Kidney epithelial cell (primary cell): ENCODE data around the gene MOV10L1. TPM values are rescaled to one million over a fixed set of nuclear protein-coding genes. Genes with fewer than 3 reads are reported as not detected.

Experiments
- DNase-seq: peaks from one replicate; pipeline ENCODE4 v3.0.0-alpha.2; 2010; ENCODE audit warnings: low read depth
- H3K27me3 ChIP-seq: 2 replicates; pipeline ENCODE4 v1.6.0; 2011; ENCODE audit warnings: low read length; ENCODE audit not compliant: control insufficient read depth, insufficient read depth
- H3K36me3 ChIP-seq: 2 replicates; pipeline ENCODE4 v1.5.1; 2011; ENCODE audit warnings: low read length; ENCODE audit not compliant: control insufficient read depth, insufficient read depth
- H3K4me3 ChIP-seq: 2 replicates; pipeline ENCODE4 v1.5.1; 2011; ENCODE audit warnings: low read depth, mild to moderate bottlenecking, control low read depth, low read length
- total RNA-seq: library from RNA; depleted of rRNA; stranded (reverse); fragments of >200 nt; gene quantifications from 2 replicates; pipeline ENCODE4 v1.2.3, GENCODE V29; 2015
- TF ChIP-seq, protein P1 (sequence below): IDR thresholded peaks from 2 replicates; pipeline ENCODE4 v1.5.1; 2011; ENCODE audit warnings: mild to moderate bottlenecking, moderate library complexity, low read length, control low read depth, inconsistent platforms; ENCODE audit not compliant: insufficient read depth, poor library complexity, severe bottlenecking

MOV10L1 gene
- total RNA-seq, 1 donor from 2014 or later = 1.7 TPM

DNA sequence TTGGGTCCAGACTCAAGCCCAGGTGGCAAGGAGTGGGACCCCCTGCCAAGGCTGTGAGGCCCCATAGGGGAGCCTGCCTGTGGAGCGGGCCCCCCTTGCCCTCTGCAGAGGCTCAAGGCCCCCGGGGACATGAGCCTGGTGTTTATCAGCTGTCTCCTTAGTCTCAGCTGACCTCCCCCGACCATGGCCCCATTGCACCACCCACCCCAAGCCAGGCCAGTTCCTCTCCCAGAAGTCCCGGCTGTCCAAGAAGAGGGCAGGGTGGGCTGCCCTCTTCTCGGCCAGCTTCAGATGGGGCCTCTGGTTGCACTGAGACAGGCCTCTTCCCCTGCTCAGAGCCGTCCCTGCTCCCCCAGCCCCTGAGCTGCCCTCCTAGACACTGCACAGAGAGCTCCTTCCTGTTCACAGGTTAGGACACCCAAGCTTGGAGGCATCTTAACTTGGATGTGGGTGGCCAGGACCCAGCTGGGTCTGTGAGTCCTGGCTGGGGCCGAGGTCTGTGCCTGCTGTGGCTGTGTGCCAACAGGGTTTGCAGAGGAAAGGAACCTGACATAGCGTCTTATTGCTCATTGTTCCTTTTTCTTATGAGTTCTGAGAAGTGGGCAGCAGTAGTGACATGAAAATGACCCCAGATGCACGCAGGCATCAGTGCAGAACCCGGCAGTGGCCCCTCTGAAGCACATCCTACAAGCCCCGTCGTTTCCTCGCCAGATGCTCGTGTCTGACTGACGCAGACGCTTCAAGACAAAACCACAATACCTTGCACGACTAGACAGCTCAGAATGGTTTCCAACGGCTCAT lies 101.3 kb downstream of the MOV10L1 start:
- TF ChIP-seq, protein P1, sequence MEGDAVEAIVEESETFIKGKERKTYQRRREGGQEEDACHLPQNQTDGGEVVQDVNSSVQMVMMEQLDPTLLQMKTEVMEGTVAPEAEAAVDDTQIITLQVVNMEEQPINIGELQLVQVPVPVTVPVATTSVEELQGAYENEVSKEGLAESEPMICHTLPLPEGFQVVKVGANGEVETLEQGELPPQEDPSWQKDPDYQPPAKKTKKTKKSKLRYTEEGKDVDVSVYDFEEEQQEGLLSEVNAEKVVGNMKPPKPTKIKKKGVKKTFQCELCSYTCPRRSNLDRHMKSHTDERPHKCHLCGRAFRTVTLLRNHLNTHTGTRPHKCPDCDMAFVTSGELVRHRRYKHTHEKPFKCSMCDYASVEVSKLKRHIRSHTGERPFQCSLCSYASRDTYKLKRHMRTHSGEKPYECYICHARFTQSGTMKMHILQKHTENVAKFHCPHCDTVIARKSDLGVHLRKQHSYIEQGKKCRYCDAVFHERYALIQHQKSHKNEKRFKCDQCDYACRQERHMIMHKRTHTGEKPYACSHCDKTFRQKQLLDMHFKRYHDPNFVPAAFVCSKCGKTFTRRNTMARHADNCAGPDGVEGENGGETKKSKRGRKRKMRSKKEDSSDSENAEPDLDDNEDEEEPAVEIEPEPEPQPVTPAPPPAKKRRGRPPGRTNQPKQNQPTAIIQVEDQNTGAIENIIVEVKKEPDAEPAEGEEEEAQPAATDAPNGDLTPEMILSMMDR = no peak
- Histone ChIP-seq H3K27me3 (no peaks in the 10 kb centered on the region), H3K36me3 (no peaks in the 10 kb centered on the region), H3K4me3 (peak overlapping the region; percentile 32)
- no peak for DNase-seq

DNA sequence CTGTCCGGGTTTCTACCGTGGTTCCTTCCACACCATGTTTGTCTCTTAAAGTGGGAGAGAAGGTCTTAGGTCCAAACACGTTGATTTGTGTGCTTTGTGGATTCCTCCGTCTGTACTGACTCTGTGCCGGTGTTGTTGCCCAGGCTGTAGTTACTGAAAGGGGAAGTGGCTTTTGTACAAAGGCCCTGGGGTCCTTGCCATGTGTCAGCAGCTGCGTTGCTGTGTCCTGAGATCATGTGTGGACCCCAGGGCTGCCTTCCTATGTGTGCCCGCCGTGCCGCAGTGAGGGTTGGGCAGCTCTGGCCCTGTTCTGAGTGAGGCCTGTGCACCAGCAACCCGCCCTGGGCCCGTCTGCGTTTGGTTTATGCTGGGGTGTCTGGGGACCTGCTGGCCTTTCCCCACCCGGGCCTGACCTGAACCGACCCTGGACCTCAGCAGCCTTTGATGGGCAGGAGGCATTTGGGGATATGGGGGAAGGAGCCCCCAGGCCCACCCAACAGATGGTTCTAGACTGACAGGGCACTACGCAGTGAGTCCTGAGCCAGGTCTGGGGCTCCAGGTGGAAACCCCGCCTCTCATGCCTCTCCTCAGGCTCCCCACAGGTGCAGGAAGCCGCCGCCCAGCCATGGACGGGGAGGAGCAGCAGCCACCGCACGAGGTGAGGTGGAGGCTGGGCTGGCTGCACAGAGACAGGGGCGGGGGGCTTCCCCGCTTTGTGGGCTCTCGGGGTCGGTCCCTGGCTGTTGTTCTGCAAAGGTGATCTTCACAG lies 102.8 kb downstream of the MOV10L1 start:
- DNase-seq = no peak
- TF ChIP-seq, protein P1 = no peak
- no peak overlapping the region for H3K4me3 ChIP-seq
- H3K36me3 ChIP-seq = no peaks in the 10 kb centered on the region
- no peaks in the 10 kb centered on the region for H3K27me3 ChIP-seq

DNA sequence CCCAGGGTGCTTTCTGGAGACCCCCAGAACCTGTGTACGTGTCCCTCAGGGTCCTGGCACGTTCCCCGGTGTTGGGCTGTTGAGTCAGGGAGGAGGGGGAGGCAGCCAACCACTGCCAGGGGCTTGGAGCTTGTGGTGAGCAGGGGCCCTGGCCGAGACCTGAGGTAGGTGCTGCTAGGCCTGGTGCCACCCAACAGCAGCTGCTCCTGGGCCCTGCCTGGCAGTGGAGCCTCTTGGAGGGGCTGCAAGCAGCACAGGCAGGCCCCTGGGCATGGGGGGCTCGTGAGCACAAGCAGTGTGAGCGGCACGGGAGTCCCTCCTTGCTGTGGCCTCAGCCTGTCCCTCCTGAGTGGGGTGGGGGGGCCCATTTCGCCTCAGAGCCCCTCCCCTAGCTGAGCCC lies 103.8 kb downstream of the MOV10L1 start:
- H3K27me3 ChIP-seq = no peaks in the 10 kb centered on the region
- H3K4me3 ChIP-seq = no peak overlapping the region
- TF ChIP-seq, protein P1 = no peak
- H3K36me3 ChIP-seq = no peaks in the 10 kb centered on the region
- no peak for DNase-seq

DNA sequence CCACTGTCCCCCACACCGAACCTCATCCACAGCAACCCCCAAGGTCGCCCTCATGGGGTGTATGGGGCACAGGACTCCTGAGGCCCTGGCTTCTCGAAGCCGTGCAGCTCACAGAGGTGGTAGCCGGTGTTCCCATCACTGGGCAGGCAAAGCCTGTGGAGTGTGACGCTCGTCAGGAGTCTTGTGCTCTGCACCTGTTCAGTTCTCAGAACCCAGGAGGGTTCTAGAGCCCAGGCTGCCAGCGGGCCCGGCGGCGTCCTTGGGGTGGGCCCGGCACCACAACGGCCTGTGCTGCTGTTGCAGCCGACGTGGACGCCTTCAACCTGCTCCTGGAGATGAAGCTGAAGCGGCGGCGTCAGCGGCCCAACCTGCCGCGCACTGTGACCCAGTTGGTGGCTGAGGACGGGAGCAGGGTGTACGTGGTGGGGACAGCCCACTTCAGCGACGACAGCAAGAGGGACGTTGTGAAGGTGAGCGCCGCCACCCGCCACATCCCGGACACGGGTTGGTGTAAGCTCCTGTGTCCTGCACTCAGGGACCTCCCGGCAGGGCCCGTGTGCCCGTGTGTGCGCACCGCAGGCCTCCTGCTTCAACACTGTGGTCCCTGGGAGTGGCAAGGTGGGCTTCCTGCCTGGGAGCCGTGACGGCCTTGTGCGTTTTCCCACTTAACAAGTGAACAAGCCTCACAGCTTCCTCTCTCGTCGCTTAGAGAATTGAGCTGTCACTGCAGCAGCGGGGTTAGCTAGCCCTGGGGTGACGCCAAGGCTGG lies 104.4 kb downstream of the MOV10L1 start:
- Histone ChIP-seq H3K27me3 (no peaks in the 10 kb centered on the region), H3K4me3 (no peak overlapping the region), H3K36me3 (no peaks in the 10 kb centered on the region)
- TF ChIP-seq, protein P1 = no peak
- DNase-seq = no peak

DNA sequence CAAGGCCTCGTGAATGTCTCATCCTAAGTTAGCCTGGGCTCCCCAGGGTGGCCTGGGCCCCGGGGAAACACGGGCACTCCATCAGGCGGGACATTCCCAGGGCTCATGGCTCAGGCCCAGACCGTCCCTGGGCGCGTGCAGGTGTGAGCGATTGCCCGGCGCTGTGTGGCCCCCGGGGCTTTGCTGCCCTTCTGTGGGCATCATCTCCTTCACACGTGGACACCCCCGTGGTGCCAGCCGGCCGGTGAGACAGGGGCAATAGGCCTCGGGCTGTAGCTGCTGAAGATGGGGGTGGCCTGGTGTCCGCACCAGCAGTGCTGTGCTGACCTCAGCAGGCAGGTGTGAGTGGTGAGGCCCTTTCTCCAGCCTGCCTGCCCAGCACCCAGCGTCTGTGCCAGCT lies 106.5 kb downstream of the MOV10L1 start:
- DNase-seq = no peak
- Histone ChIP-seq H3K27me3 (no peaks in the 10 kb centered on the region), H3K36me3 (no peaks in the 10 kb centered on the region), H3K4me3 (no peak overlapping the region)
- TF ChIP-seq, protein P1 = no peak
